A549 (cell line): ENCODE data around the gene GRHL3.

Experiments
- BCL3 ChIP-seq: fragments of >200 bp; sonication (Bioruptor Twin); formaldehyde crosslinking; IDR thresholded peaks from 3 replicates; pipeline ENCODE4 v1.6.1; 2016
- CTCF ChIP-seq: fragments of >200 bp; sonication (Bioruptor Twin); formaldehyde crosslinking; IDR thresholded peaks from 3 replicates; pipeline ENCODE4 v1.5.1; 2016
- FOSB ChIP-seq: fragments of 250-450 bp; sonication (Bioruptor Pico); IDR thresholded peaks from 2 replicates; pipeline ENCODE4 v1.5.0; 2020; ENCODE audit warnings: mild to moderate bottlenecking, moderate library complexity
- FOXS1 ChIP-seq: fragments of 250-450 bp; sonication (Bioruptor Pico); IDR thresholded peaks from 2 replicates; pipeline ENCODE4 v1.5.0; 2020; ENCODE audit warnings: mild to moderate bottlenecking, moderate library complexity
- HOXB5 ChIP-seq: fragments of 250-450 bp; sonication (Bioruptor Pico); IDR thresholded peaks from 2 replicates; pipeline ENCODE4 v1.5.0; 2020; ENCODE audit warnings: mild to moderate bottlenecking, moderate library complexity
- JUN ChIP-seq, 2 experiments: fragments of >200 bp; sonication (Bioruptor Twin); formaldehyde crosslinking; IDR thresholded peaks; 2 replicates in 1 of 2; 3 replicates in 1 of 2; pipeline ENCODE4 v1.6.1; 2016 to 2017
- KDM1A ChIP-seq: fragments of 200-600 bp; sonication (generic); IDR thresholded peaks from 2 replicates; pipeline ENCODE4 v1.6.1; 2016; ENCODE audit warnings: low read depth, mild to moderate bottlenecking
- MAX ChIP-seq: IDR thresholded peaks from 2 replicates; pipeline ENCODE4 v1.6.1; 2012
- MYC ChIP-seq: IDR thresholded peaks from 2 replicates; pipeline ENCODE4 v1.6.1; 2012; ENCODE audit warnings: mild to moderate bottlenecking, inconsistent platforms, low read length, improper control_type of control experiment, borderline replicate concordance
- POLR2A ChIP-seq: IDR thresholded peaks from 2 replicates; pipeline ENCODE4 v1.6.1; 2012; ENCODE audit warnings: mild to moderate bottlenecking, low read length
- RAD21 ChIP-seq, 2 experiments: fragments of >200 bp in 1 of 2; sonication (Bioruptor Twin) in 1 of 2; formaldehyde crosslinking in 1 of 2; IDR thresholded peaks in 1 of 2; conservative IDR thresholded peaks in 1 of 2; 2 replicates in 1 of 2; 3 replicates in 1 of 2; pipeline ENCODE4 v1.6.1; 2012 to 2018; ENCODE audit warnings: inconsistent platforms in 1 of 2
- REST ChIP-seq: fragments of 200-600 bp; sonication (generic); IDR thresholded peaks from 2 replicates; pipeline ENCODE4 v1.6.1; 2016; ENCODE audit warnings: antibody characterized with exemption, mild to moderate bottlenecking, moderate library complexity
- ZFP36 ChIP-seq: fragments of 450-650 bp; IDR thresholded peaks from 2 replicates; pipeline ENCODE4 v1.6.1; 2014; ENCODE audit warnings: borderline replicate concordance; ENCODE audit not compliant: partially characterized antibody

GRCh38 chr1:24345334-24345733 is 26.2 kb downstream of the GRHL3 start:
- no peak for TF ChIP-seq JUN (IDR thresholded peaks at IDR 0.05)
- TF ChIP-seq CTCF, result no peak
- no peak for TF ChIP-seq MAX
- no peak for TF ChIP-seq REST
- no peak for TF ChIP-seq RAD21 (conservative IDR thresholded peaks at IDR 0.05 in 1 of 2, IDR thresholded peaks at IDR 0.05 in 1 of 2)
- no peak for TF ChIP-seq ZFP36
- no peak for TF ChIP-seq FOXS1 (CRISPR knock-in tag)
- no peak for TF ChIP-seq HOXB5 (CRISPR knock-in tag)
- no peak for TF ChIP-seq POLR2A
- no peak for TF ChIP-seq BCL3
- TF ChIP-seq MYC, result no peak
- no peak for TF ChIP-seq FOSB
- TF ChIP-seq KDM1A, result no peak
